ENCODE measurements around the gene PCDHGC5. TPM values are rescaled to one million over a fixed set of nuclear protein-coding genes. Genes with fewer than 3 reads are reported as not detected.

PCDHGC5 gene
- polyA plus RNA-seq, 1 experiment: 2.4 TPM

DNA sequence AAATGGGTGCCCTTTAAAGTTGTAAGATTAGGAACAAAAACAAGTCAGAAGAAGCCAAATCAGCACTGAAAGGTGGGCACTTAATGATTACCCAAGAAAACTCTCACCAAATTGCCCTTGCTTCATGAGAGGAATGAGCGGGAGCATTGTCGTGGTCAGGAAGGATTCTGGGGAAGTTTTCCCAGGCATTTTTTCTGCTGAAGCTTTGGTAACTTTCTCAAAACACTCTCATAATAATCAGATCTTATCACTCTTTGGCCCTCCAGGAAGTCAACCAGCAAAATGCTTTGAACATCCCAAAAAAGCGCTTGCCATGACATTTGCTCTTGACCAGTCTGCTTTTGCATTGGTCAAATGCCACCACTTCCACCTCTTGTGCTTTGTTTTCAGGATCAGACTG lies 23.5 kb upstream of the PCDHGC5 start:
- no peaks in the 10 kb centered on the region for H3K9me3 ChIP-seq (ENCODE audit: control insufficient read depth, insufficient read depth, low read length)
- ChIA-PET POLR2A (interaction anchor here (1.1 kb wide), 1 partner anchor 10 kb away, joined by 3 read pairs; no protein-coding TSS in a partner anchor), CTCF (interaction anchor here (0.7 to 2.6 kb wide), 7 partner anchors 8 to 115 kb away, joined by 3 to 13 read pairs (median 3); partner anchors contain the start of genes PCDHGA12, PCDHGB1 and PCDHGC3)
- no peaks in the 10 kb centered on the region for H3K27me3 ChIP-seq (ENCODE audit: control insufficient read depth, insufficient read depth, low read length)
- no peak overlapping the region for H3K4me3 ChIP-seq (ENCODE audit: low read depth, low read length)
- H3K27ac ChIP-seq (ENCODE audit: low read depth, low read length): no peak overlapping the region
- no peak for TF ChIP-seq CTCF (IDR thresholded peaks at IDR 0.05; ENCODE audit: low read depth, low read length)
- DNase-seq (ENCODE audit: low read depth, low spot score): no peak

- ChIA-PET POLR2A (interaction anchor here (0.6 to 2.2 kb wide), 12 partner anchors 8 to 88 kb away, joined by 3 to 23 read pairs (median 4); partner anchors contain the start of genes PCDHGA11 and PCDHGC5), CTCF (interaction anchor here (0.5 to 7.4 kb wide), 20 partner anchors 9 to 116 kb away, joined by 3 to 68 read pairs (median 4); partner anchors contain the start of genes PCDHGA10, PCDHGA11, PCDHGB3 and PCDHGB7)
- Histone ChIP-seq H3K27ac (ENCODE audit: low read depth, low read length) (peak within 1 kb of the TSS; percentile 81), H3K9me3 (ENCODE audit: control insufficient read depth, insufficient read depth, low read length) (no peaks in the 10 kb centered on the region; the same call in 1 of the 2 replicates), H3K27me3 (ENCODE audit: control insufficient read depth, insufficient read depth, low read length) (no peaks in the 10 kb centered on the region), H3K4me3 (ENCODE audit: low read depth, low read length) (peak within 1 kb of the TSS; percentile 82)
- peak; percentile 20 for TF ChIP-seq CTCF (IDR thresholded peaks at IDR 0.05; ENCODE audit: low read depth, low read length)
- DNase-seq (ENCODE audit: low read depth, low spot score): peak; percentile 90
These were observed 13.2 kb upstream of the PCDHGC5 start, which contains the start of gene PCDHGC3 for GRCh38 chr5:141475625-141476131. Gene PCDHGC3 (plus strand): TSS chr5:141475966. CDS start chr5:141476117, 151 bp downstream.

- H3K27me3 ChIP-seq (ENCODE audit: control insufficient read depth, insufficient read depth, low read length): no peaks in the 10 kb centered on the region
- no peaks in the 10 kb centered on the region; the same call in 1 of the 2 replicates for H3K9me3 ChIP-seq (ENCODE audit: control insufficient read depth, insufficient read depth, low read length)
- peak overlapping the region; percentile 82 for H3K4me3 ChIP-seq (ENCODE audit: low read depth, low read length)
- DNase-seq (ENCODE audit: low read depth, low spot score): peak; percentile 47
- POLR2A ChIA-PET: interaction anchor here (0.7 to 2.2 kb wide), 13 partner anchors 9 to 156 kb away, joined by 3 to 23 read pairs (median 4); partner anchors contain the start of genes PCDHGA12, PCDHGC5 and TAF7
- peak overlapping the region; percentile 81 for H3K27ac ChIP-seq (ENCODE audit: low read depth, low read length)
- CTCF ChIA-PET: interaction anchor here (0.5 to 7.4 kb wide), 14 partner anchors 10 to 116 kb away, joined by 3 to 68 read pairs (median 5); partner anchors contain the start of genes PCDHGA10, PCDHGB3 and PCDHGC5
- no peak for TF ChIP-seq CTCF (IDR thresholded peaks at IDR 0.05; ENCODE audit: low read depth, low read length)
These were observed 12.6 kb upstream of the PCDHGC5 start for GRCh38 chr5:141476132-141476911.

DNA sequence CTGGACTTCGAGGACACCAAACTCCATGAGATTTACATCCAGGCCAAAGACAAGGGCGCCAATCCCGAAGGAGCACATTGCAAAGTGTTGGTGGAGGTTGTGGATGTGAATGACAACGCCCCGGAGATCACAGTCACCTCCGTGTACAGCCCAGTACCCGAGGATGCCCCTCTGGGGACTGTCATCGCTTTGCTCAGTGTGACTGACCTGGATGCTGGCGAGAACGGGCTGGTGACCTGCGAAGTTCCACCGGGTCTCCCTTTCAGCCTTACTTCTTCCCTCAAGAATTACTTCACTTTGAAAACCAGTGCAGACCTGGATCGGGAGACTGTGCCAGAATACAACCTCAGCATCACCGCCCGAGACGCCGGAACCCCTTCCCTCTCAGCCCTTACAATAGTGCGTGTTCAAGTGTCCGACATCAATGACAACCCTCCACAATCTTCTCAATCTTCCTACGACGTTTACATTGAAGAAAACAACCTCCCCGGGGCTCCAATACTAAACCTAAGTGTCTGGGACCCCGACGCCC lies 11.8 kb upstream of the PCDHGC5 start:
- TF ChIP-seq CTCF (IDR thresholded peaks at IDR 0.05; ENCODE audit: low read depth, low read length): no peak
- Histone ChIP-seq H3K27ac (ENCODE audit: low read depth, low read length) (peak overlapping the region; percentile 35), H3K27me3 (ENCODE audit: control insufficient read depth, insufficient read depth, low read length) (no peaks in the 10 kb centered on the region), H3K9me3 (ENCODE audit: control insufficient read depth, insufficient read depth, low read length) (no peaks in the 10 kb centered on the region; the same call in 1 of the 2 replicates), H3K4me3 (ENCODE audit: low read depth, low read length) (peak overlapping the region; percentile 82)
- POLR2A ChIA-PET: interaction anchor here (0.9 to 2.2 kb wide), 10 partner anchors 9 to 87 kb away, joined by 3 to 23 read pairs (median 4); partner anchors contain the start of genes PCDHGA12 and PCDHGC5
- DNase-seq (ENCODE audit: low read depth, low spot score): no peak
- CTCF ChIA-PET: interaction anchor here (0.5 to 7.4 kb wide), 12 partner anchors 12 to 96 kb away, joined by 3 to 68 read pairs (median 6); partner anchors contain the start of genes PCDHGB5 and PCDHGC5

All from AG04450 (cell line).